ENCODE data around the gene CHD9.

- TF ChIP-seq, protein P1, sequence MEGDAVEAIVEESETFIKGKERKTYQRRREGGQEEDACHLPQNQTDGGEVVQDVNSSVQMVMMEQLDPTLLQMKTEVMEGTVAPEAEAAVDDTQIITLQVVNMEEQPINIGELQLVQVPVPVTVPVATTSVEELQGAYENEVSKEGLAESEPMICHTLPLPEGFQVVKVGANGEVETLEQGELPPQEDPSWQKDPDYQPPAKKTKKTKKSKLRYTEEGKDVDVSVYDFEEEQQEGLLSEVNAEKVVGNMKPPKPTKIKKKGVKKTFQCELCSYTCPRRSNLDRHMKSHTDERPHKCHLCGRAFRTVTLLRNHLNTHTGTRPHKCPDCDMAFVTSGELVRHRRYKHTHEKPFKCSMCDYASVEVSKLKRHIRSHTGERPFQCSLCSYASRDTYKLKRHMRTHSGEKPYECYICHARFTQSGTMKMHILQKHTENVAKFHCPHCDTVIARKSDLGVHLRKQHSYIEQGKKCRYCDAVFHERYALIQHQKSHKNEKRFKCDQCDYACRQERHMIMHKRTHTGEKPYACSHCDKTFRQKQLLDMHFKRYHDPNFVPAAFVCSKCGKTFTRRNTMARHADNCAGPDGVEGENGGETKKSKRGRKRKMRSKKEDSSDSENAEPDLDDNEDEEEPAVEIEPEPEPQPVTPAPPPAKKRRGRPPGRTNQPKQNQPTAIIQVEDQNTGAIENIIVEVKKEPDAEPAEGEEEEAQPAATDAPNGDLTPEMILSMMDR (IDR thresholded peaks at IDR 0.05): no peak
- no peak for TF ChIP-seq POLR2A (IDR thresholded peaks at IDR 0.05)
Observed at GRCh38 chr16:53043986-53044601, 10.7 kb upstream of the CHD9 start.
